Measurements from ENCODE around the gene SCG2. TPM values are rescaled to one million over a fixed set of nuclear protein-coding genes. Genes with fewer than 3 reads are reported as not detected.

Gene SCG2
- total RNA-seq, 2 experiments from 2014 or later = not detected

- Histone ChIP-seq H3K36me3 (ENCODE audit: insufficient read depth, low read length) (no peaks in the 10 kb centered on the region), H3K4me3 (ENCODE audit: low read length) (no peak overlapping the region), H3K9me3 (ENCODE audit: control insufficient read depth in 1 of 2, insufficient read depth in 1 of 2, low read length in 2 of 2) (no peaks in the 10 kb centered on the region), H3K27me3 (ENCODE audit: control insufficient read depth in 1 of 2, insufficient read depth in 2 of 2, low read length in 2 of 2) (no peaks in the 10 kb centered on the region), H3K4me1 (ENCODE audit: insufficient read depth, low read length) (no peaks in the 10 kb centered on the region), H3K27ac (ENCODE audit: low read depth in 1 of 2, low read length in 2 of 2) (no peak overlapping the region)
- no peak overlapping the region for H3K27ac Mint-ChIP-seq
- POLR2A ChIA-PET = no interaction called here
- no peak overlapping the region for H3K4me3 Mint-ChIP-seq
- ATAC-seq (ENCODE audit: poor library complexity) = no peak
- peaks cover 7% of the 10 kb centered on the region for H3K27me3 Mint-ChIP-seq
- no peaks in the 10 kb centered on the region for H3K4me1 Mint-ChIP-seq (ENCODE audit: low read depth)
- no peak for TF ChIP-seq CTCF (IDR thresholded peaks at IDR 0.05)
- no peak for DNase-seq
- H3K9me3 Mint-ChIP-seq = no peaks in the 10 kb centered on the region
- CTCF ChIA-PET = no interaction called here
- H3K36me3 Mint-ChIP-seq (ENCODE audit: low read depth) = no peaks in the 10 kb centered on the region
- intact Hi-C loops (cut with DNase I, micrococcal nuclease) = no loop called here
These were observed 3.0 kb downstream of the SCG2 start for GRCh38 chr2:223598994-223599639.

- CTCF ChIA-PET = no interaction called here
- Mint-ChIP-seq H3K36me3 (ENCODE audit: low read depth) (no peaks in the 10 kb centered on the region), H3K4me1 (ENCODE audit: low read depth) (no peaks in the 10 kb centered on the region), H3K4me3 (no peak overlapping the region), H3K9me3 (no peaks in the 10 kb centered on the region), H3K27ac (no peak overlapping the region), H3K27me3 (peaks cover 7% of the 10 kb centered on the region)
- no peak for DNase-seq
- no peak for ATAC-seq (ENCODE audit: poor library complexity)
- Histone ChIP-seq H3K36me3 (ENCODE audit: insufficient read depth, low read length) (no peaks in the 10 kb centered on the region), H3K27me3 (ENCODE audit: control insufficient read depth in 1 of 2, insufficient read depth in 2 of 2, low read length in 2 of 2) (no peaks in the 10 kb centered on the region), H3K9me3 (ENCODE audit: control insufficient read depth in 1 of 2, insufficient read depth in 1 of 2, low read length in 2 of 2) (no peaks in the 10 kb centered on the region), H3K27ac (ENCODE audit: low read depth in 1 of 2, low read length in 2 of 2) (no peak overlapping the region), H3K4me3 (ENCODE audit: low read length) (no peak overlapping the region), H3K4me1 (ENCODE audit: insufficient read depth, low read length) (no peaks in the 10 kb centered on the region)
- no peak for TF ChIP-seq CTCF (IDR thresholded peaks at IDR 0.05)
- intact Hi-C loops (cut with DNase I, micrococcal nuclease) = no loop called here
- POLR2A ChIA-PET = no interaction called here
These were observed 5.1 kb downstream of the SCG2 start for GRCh38 chr2:223597076-223597475.

DNA sequence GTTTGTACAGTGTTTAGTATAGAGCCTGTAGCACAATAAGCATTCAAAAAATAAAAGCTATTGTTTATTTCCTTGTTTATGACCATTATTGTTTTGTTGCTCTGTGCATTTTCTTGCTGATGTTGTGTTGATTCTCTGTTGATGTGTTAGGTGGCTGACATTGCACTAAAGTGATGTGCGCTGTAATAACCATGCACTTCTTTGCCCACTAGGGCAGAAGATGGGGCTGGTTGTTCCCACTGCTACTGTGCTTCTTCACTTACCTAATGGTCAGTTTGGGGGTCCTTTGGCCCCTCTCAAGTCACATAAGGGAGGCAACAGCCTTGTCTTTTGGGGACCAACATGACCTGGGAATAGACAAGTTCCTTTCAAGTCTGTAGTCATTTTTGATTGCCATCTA lies 6.0 kb downstream of the SCG2 start:
- no peaks in the 10 kb centered on the region for H3K9me3 ChIP-seq (ENCODE audit: control insufficient read depth in 1 of 2, insufficient read depth in 1 of 2, low read length in 2 of 2)
- ChIA-PET POLR2A (no interaction called here), CTCF (no interaction called here)
- no peak for TF ChIP-seq CTCF (IDR thresholded peaks at IDR 0.05)
- H3K27me3 ChIP-seq (ENCODE audit: control insufficient read depth in 1 of 2, insufficient read depth in 2 of 2, low read length in 2 of 2) = no peaks in the 10 kb centered on the region
- no peak for DNase-seq
- H3K36me3 ChIP-seq (ENCODE audit: insufficient read depth, low read length) = no peaks in the 10 kb centered on the region
- H3K4me1 ChIP-seq (ENCODE audit: insufficient read depth, low read length) = no peaks in the 10 kb centered on the region
- Mint-ChIP-seq H3K4me3 (no peak overlapping the region), H3K9me3 (no peaks in the 10 kb centered on the region), H3K27ac (no peak overlapping the region), H3K36me3 (ENCODE audit: low read depth) (no peaks in the 10 kb centered on the region), H3K27me3 (peaks cover 7% of the 10 kb centered on the region), H3K4me1 (ENCODE audit: low read depth) (no peaks in the 10 kb centered on the region)
- ATAC-seq (ENCODE audit: poor library complexity) = no peak
- no peak overlapping the region for H3K27ac ChIP-seq (ENCODE audit: low read depth in 1 of 2, low read length in 2 of 2)
- no peak overlapping the region for H3K4me3 ChIP-seq (ENCODE audit: low read length)
- intact Hi-C loops (cut with DNase I, micrococcal nuclease) = no loop called here

Measured in CD4-positive, alpha-beta T cell (primary cell).